ENCODE measurements around the gene KIF3B.
"Not testable (repeated sequence)": the region's sequence is repeated elsewhere in the genome, so short reads cannot be mapped to it uniquely, and the experiment has no call there.

- TF ChIP-seq, protein P1, sequence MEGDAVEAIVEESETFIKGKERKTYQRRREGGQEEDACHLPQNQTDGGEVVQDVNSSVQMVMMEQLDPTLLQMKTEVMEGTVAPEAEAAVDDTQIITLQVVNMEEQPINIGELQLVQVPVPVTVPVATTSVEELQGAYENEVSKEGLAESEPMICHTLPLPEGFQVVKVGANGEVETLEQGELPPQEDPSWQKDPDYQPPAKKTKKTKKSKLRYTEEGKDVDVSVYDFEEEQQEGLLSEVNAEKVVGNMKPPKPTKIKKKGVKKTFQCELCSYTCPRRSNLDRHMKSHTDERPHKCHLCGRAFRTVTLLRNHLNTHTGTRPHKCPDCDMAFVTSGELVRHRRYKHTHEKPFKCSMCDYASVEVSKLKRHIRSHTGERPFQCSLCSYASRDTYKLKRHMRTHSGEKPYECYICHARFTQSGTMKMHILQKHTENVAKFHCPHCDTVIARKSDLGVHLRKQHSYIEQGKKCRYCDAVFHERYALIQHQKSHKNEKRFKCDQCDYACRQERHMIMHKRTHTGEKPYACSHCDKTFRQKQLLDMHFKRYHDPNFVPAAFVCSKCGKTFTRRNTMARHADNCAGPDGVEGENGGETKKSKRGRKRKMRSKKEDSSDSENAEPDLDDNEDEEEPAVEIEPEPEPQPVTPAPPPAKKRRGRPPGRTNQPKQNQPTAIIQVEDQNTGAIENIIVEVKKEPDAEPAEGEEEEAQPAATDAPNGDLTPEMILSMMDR (conservative IDR thresholded peaks at IDR 0.05; ENCODE audit: low read depth, low read length) = not testable (repeated sequence)
- TF ChIP-seq EZH2 (IDR thresholded peaks at IDR 0.05; ENCODE audit: borderline replicate concordance, low read depth, low read length, poor library complexity, severe bottlenecking) = not testable (repeated sequence)
Measured at GRCh38 chr20:32289299-32289660, 11.8 kb downstream of the KIF3B start.

All from A673 (cell line).